ENCODE data around the gene PRIM2.
"Not testable (repeated sequence)": the region's sequence is repeated elsewhere in the genome, so short reads cannot be mapped to it uniquely, and the experiment has no call there.

Gene PRIM2

DNA sequence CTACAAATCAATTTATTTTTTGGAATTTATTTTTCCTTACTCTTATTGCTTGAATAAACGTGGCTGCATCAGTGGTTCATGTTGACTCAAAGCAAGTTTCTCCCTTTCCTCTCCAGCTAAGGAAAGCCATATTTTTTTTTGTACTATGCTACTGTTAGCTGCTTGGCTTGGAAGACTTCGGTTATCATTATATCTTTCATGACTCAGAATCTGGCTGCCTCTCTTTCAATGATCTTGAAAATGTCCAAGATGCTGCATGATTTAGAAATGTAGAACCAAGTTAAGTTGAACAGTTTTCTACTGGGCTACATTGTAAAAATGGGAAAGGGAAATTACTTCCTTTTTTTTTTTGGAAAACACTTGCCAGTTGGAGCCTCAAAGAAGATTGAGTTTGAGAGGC is 44.9 kb downstream of the PRIM2 start:
- H3K4me3 ChIP-seq (ENCODE audit: low read depth, low read length), result not testable (repeated sequence)

DNA sequence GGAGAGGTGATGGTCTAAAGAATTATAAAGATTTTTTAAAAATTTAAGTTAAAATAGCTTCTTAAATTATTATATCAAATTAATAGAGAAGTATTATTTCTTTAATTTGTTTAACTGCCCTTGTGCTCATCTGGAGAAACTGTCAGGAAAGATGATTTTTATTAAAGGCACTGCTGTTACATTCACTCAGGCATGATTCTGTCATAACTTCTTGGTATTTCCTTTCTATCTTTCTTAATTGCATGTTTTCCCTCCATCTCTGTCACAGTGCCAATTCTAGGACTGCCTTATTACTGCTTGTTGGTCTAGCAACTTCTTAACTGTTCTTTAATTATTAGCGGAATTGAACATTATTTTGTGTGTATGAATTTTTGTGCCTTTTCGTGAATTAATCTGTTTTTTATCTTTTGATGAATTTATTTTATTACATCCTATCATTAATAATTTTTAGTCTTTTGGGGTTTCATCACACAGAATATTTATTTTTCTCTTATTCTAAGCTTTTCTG is 47.7 kb downstream of the PRIM2 start:
- not testable (repeated sequence) for H3K4me3 ChIP-seq (ENCODE audit: low read depth, low read length)

DNA sequence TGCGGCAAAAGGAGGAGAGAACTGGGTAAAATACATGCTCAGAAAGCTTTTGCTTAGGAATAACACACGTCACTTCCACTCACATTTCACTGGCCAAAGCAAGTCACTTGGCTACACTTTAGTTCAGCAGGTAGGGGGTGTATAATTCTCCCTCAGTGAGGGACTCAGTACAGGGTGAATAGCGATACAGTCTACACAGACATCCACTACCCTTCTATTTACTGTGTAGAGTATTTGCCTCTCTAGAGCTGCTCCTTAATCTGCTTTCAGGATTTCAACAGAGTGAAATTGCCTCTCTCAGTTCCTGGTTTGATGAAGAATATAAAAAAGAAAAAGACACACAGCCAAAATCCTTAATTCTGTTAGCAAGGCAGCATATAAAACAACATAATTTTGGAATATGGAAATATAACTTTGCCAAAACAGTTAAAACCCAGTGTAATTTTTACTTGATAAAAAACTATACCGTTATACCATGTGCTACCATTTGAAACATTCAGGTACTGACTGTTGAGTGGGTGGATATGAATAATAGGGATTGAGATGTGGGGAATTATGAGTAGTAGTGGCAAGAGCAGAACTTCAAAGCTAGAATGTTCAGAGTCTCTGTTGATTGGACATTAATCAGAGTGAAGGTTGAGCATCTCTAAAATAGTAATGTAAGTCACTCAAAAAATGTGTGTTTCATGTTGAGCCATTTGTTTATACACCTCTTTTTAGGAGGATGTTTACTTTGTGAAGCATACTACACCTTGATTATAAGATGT is 51.7 kb downstream of the PRIM2 start:
- not testable (repeated sequence) for H3K4me3 ChIP-seq (ENCODE audit: low read depth, low read length)

DNA sequence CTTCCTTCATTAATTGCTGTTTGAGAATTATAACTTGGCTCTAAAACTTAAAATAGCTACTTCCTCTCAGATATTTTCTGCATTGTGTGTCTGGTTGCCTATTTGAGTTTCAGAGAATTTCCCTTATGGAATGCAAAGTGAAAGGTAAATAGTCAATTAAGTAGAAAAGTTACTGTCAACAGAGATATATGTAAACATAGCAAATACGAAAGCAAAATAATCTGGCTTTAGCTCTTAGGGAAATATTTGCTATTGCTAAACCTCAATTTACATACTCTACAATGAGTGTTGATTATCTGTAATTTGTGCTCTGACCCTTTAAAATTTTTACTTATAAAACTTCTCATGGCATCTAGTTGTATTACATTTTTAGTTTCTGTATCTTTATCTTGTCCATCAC is 54.3 kb downstream of the PRIM2 start:
- not testable (repeated sequence) for H3K4me3 ChIP-seq (ENCODE audit: low read depth, low read length)

DNA sequence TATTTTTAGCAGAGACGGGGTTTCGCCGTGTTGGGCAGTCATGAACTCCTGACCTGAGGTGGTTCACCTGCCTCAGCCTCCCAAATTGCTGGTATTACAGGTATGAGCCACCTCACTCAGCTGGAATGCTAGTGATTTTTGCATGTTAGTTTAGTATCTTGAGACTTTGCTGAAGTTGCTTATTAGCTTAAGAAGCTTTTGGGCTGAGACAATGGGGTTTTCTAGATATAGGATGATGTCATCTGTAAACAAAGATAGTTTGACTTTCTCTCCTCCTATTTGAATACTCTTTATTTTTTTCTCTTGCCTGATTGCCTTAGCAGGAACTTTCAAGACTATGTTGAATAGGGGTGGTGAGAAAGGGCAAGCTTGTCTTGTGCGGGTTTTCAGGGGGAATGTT is 57.3 kb downstream of the PRIM2 start:
- H3K4me3 ChIP-seq (ENCODE audit: low read depth, low read length), result not testable (repeated sequence)

DNA sequence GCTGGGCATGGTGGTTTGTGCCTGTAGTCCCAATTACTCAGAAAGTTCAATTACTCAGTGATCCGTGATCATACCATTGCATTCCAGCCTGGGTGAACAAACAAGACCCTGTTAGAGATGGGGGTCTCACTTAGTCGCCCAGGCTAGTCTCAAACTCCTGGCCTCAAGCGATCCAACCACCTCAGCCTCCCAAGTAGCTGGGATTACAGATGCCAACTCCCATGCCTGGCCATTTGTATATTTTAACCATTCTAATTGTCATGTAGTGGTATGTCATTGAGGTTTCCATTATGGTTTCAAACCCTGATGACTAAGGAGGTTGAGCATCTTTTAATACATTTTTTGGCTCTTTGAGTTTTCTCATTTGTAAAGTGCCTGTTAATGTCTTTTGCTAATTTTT is 58.7 kb downstream of the PRIM2 start:
- not testable (repeated sequence) for H3K4me3 ChIP-seq (ENCODE audit: low read depth, low read length)

DNA sequence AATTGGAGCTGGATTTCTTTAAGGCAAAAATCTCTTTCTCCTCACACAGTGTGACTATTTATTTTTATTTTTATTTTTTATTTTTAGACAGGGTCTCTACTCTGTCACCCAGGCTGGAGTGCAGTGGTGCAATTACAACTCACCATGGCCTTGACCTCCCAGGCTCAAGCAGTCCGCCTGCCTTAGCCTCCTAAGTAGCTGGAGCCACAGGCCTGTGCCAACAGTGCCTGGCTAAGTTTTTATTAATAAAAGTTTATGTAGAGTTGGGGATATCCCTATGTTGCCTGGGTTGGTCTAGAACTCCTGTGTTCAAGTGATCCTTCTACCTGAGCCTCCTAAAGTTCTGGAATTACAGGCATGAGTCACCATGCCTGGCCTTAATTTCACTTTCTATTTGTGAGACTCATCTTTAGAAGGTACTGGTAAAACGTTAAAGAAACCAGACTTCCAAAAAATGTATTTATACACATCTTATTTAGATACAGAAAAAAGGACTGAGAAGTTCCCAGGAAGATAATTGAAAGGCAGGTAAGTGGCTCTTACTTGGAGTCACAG is 71.7 kb downstream of the PRIM2 start:
- not testable (repeated sequence) for H3K4me3 ChIP-seq (ENCODE audit: low read depth, low read length)

DNA sequence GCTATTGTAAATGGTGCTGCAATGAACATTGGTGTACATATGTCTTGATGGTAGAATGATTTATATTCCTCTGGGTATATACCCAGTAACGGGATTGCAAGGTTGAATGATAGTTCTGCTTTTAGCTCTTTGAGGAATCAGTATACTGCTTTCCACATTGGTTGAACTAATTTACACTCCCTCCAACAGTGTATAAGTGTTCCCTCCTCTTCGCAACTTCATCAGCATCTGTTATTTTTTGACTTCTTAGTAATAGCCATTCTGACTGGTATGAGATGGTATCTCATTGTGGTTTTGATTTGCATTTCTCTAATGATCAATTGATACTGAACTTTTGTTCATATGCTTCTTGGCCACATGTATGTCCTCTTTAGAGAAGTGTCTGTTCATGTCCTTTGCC is 73.4 kb downstream of the PRIM2 start:
- H3K4me3 ChIP-seq (ENCODE audit: low read depth, low read length), result not testable (repeated sequence)

DNA sequence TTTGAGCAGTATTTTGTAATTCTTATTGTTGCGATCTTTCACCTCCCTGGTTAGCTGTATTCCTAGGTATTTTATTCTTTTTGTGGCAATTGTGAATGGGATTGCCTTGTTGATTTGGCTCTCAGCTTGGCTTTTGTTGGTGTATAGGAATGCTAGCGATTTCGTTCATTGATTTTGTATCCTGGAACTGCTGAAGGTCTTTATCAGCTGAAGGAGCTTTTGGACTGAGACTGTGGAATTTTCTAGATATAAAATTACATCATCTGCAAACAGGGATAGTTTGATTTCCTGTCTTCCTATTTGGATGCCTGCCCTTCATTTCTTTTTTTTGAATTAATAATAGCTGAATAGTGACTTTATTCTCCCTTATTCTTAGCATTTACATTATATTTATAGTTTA is 74.6 kb downstream of the PRIM2 start:
- H3K4me3 ChIP-seq (ENCODE audit: low read depth, low read length), result not testable (repeated sequence)

DNA sequence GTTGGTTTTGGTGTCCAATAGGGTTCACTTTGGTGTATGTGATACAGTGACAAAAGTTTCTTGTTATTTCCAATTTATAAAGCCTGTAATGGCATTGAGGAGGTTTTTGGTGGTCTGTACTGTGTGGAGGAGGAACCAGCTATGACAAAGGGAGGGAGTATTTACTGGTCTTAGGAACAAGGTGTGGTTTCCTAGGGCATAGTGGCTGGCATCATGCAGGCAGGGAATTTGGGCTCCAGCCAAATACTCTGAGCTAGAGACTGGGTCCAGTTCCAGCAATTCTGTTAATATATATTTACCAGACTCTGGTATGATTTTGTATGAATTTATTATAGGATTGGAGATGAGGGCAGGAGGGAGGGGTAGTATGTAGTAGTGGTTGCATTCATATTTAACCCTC is 101.9 kb downstream of the PRIM2 start:
- not testable (repeated sequence) for H3K4me3 ChIP-seq (ENCODE audit: low read depth, low read length)

DNA sequence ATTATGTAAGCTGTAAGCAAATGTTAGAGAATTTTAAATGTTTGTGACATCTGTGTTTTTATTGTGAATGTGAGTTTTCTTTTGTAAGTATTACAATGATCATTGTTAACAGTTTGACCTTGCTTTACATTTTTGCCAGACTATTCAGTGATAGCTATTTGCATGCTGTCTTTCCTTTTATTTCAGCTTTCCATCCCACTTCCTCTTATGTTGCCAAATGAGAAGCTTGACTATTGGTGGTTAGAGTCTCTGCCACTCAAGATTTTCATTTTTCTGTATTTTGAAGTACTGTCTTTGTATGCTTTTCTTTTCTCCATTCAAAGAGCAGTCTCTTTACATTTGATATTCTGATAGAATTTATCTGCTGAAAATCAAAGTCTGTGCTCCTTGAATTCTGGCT is 104.1 kb downstream of the PRIM2 start:
- TF ChIP-seq, protein P1, sequence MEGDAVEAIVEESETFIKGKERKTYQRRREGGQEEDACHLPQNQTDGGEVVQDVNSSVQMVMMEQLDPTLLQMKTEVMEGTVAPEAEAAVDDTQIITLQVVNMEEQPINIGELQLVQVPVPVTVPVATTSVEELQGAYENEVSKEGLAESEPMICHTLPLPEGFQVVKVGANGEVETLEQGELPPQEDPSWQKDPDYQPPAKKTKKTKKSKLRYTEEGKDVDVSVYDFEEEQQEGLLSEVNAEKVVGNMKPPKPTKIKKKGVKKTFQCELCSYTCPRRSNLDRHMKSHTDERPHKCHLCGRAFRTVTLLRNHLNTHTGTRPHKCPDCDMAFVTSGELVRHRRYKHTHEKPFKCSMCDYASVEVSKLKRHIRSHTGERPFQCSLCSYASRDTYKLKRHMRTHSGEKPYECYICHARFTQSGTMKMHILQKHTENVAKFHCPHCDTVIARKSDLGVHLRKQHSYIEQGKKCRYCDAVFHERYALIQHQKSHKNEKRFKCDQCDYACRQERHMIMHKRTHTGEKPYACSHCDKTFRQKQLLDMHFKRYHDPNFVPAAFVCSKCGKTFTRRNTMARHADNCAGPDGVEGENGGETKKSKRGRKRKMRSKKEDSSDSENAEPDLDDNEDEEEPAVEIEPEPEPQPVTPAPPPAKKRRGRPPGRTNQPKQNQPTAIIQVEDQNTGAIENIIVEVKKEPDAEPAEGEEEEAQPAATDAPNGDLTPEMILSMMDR (IDR thresholded peaks at IDR 0.05; ENCODE audit: borderline replicate concordance, insufficient read depth, low read depth, low read length), result no peak
- H3K4me3 ChIP-seq (ENCODE audit: low read depth, low read length), result no peak overlapping the region

DNA sequence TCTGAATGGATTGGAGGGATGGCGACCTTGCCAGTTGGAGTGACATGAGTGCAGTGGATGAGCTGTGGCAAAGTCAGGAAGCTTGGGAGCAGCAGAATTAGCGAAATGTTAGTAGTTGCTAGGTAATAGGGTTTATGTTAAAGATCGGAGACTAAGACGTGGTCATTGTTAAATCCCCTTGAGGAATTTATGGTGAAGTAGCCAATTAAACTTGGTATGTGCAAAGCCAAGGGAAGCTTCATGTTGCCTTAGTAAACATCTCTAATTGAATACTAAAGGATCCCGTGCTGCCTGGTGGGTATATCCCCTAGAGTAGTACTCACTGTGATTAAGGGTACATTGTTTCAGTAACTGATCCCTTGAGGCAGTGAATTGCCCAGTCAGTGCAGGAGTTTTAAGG is 106.0 kb downstream of the PRIM2 start:
- TF ChIP-seq, protein P1 (IDR thresholded peaks at IDR 0.05; ENCODE audit: borderline replicate concordance, insufficient read depth, low read depth, low read length), result no peak
- no peak overlapping the region for H3K4me3 ChIP-seq (ENCODE audit: low read depth, low read length)

DNA sequence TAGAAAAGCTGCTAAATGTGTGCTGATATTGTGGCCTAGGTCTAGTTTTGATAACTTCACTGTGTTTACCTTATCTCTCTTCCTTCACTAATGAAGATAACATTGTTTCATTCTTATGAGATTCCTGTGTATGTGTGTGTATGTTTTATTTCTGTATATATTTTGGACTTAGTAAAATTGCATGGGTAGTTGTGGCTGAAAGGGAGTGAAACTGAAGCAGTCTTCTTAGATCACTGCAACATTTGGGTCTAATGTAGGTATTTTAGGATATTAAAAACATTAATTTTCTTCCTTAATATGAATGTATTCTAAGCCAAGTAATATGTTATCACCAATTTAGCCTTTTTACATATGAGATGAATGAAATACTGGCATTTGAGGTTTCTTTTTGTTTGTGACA is 114.3 kb downstream of the PRIM2 start:
- not testable (repeated sequence) for H3K4me3 ChIP-seq (ENCODE audit: low read depth, low read length)

DNA sequence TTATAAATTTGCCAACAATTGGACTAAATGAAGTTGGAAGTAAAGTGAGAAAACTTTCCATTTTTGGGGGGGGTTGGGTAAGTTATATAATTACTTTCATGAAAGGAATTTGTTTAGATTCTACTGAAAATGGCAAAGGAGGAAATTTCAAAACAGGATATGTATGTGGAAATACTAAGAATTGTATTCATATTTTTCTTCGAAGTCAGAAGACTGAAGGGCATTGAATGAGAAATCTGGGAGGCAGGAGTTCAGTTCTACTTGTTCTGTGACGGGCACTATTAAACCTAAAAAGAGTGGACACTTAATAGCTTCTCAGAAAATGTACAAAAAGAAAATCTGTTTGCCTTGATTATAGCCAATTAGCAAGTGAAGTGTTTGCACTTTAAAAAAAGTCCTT is 114.7 kb downstream of the PRIM2 start:
- TF ChIP-seq, protein P1 (IDR thresholded peaks at IDR 0.05; ENCODE audit: borderline replicate concordance, insufficient read depth, low read depth, low read length), result no peak
- no peak overlapping the region for H3K4me3 ChIP-seq (ENCODE audit: low read depth, low read length)

Data from GM12875 (cell line).